IPS DF 6.9 (cell line): ENCODE data around the gene PRB2.
"Not testable (repeated sequence)": the region's sequence is repeated elsewhere in the genome, so short reads cannot be mapped to it uniquely, and the experiment has no call there.

ENCODE experiments used
- DNase-seq: peaks from one replicate; pipeline ENCODE4 v3.0.0-alpha.2; 2013; ENCODE audit warnings: low read depth, low spot score
- H3K27ac ChIP-seq: one replicate; pipeline ENCODE4 v1.5.1; 2013; ENCODE audit warnings: low read length, control low read depth
- H3K27me3 ChIP-seq: 2 replicates; pipeline ENCODE4 v1.6.1; 2013; ENCODE audit warnings: mild to moderate bottlenecking, low read length; ENCODE audit not compliant: control insufficient read depth, insufficient read depth
- H3K36me3 ChIP-seq: 2 replicates; pipeline ENCODE4 v1.6.1; 2013; ENCODE audit warnings: low read length; ENCODE audit not compliant: control insufficient read depth, insufficient read depth
- H3K4me1 ChIP-seq: 2 replicates; pipeline ENCODE4 v1.6.1; 2013; ENCODE audit warnings: low read length; ENCODE audit not compliant: control insufficient read depth, insufficient read depth
- H3K4me3 ChIP-seq: 2 replicates; pipeline ENCODE4 v1.5.1; 2013; ENCODE audit warnings: mild to moderate bottlenecking, low read length
- H3K9me3 ChIP-seq: 2 replicates; pipeline ENCODE4 v1.6.1; 2013; ENCODE audit warnings: low read length, inconsistent platforms; ENCODE audit not compliant: control insufficient read depth, insufficient read depth
- WGBS: extraction: QIAGEN DNeasy Blood & Tissue Kit; methylation state at CpG from one replicate; pipeline ENCODE4 v1.1.7; 2013; ENCODE audit warnings: mixed read lengths, missing lambda C conversion rate; ENCODE audit not compliant: insufficient read length, insufficient coverage; 5-methylcytosine and 5-hydroxymethylcytosine counted together

The PRB2 gene

GRCh38 chr12:11395467-11395866 lies at the start of gene PRB2:
PRB2 (minus strand) TSS chr12:11395567; CDS start chr12:11395529, 38 bp downstream.
- WGBS = no CpG with 5 or more reads among the region's 1 CpG
- H3K4me1 ChIP-seq, H3K9me3 ChIP-seq, DNase-seq, H3K27me3 ChIP-seq, H3K27ac ChIP-seq, H3K36me3 ChIP-seq, H3K4me3 ChIP-seq: not testable (repeated sequence)

- Histone ChIP-seq H3K9me3 (no peaks in the 10 kb centered on the region), H3K36me3 (no peaks in the 10 kb centered on the region), H3K27ac (no peak overlapping the region), H3K27me3 (no peaks in the 10 kb centered on the region), H3K4me1 (no peaks in the 10 kb centered on the region), H3K4me3 (no peak overlapping the region)
- WGBS = no CpG with 5 or more reads among the region's 2 CpGs
- DNase-seq = no peak
These were observed 42.6 kb upstream of the PRB2 start for GRCh38 chr12:11437966-11438365.

- no peaks in the 10 kb centered on the region for H3K27me3 ChIP-seq
- H3K27ac ChIP-seq = no peak overlapping the region
- H3K4me3 ChIP-seq = no peak overlapping the region
- no CpG with 5 or more reads among the region's 4 CpGs for WGBS
- H3K36me3 ChIP-seq = no peaks in the 10 kb centered on the region
- no peaks in the 10 kb centered on the region for H3K9me3 ChIP-seq
- H3K4me1 ChIP-seq = no peaks in the 10 kb centered on the region
- no peak for DNase-seq
These were observed 38.3 kb upstream of the PRB2 start for GRCh38 chr12:11433664-11434063.

- no peak overlapping the region for H3K27ac ChIP-seq
- H3K4me1 ChIP-seq = no peaks in the 10 kb centered on the region
- DNase-seq = no peak
- no peaks in the 10 kb centered on the region for H3K27me3 ChIP-seq
- H3K9me3 ChIP-seq = no peaks in the 10 kb centered on the region
- no CpG with 5 or more reads among the region's 4 CpGs for WGBS
- H3K36me3 ChIP-seq = no peaks in the 10 kb centered on the region
- no peak overlapping the region for H3K4me3 ChIP-seq
These were observed 36.1 kb upstream of the PRB2 start for GRCh38 chr12:11431486-11431885.

- H3K4me1 ChIP-seq = no peaks in the 10 kb centered on the region
- no CpG with 5 or more reads among the region's 1 CpG for WGBS
These were observed 32.0 kb upstream of the PRB2 start for GRCh38 chr12:11427341-11427740.

GRCh38 chr12:11412731-11413130 lies 17.4 kb upstream of the PRB2 start:
- DNase-seq = no peak
- H3K4me3 ChIP-seq = no peak overlapping the region
- no peaks in the 10 kb centered on the region for H3K36me3 ChIP-seq
- no peaks in the 10 kb centered on the region for H3K4me1 ChIP-seq
- H3K27ac ChIP-seq = no peak overlapping the region
- no peaks in the 10 kb centered on the region for H3K9me3 ChIP-seq
- no peaks in the 10 kb centered on the region for H3K27me3 ChIP-seq

More at GRCh38 chr12:11427341-11427740, 32.0 kb upstream of the PRB2 start:
- Histone ChIP-seq H3K9me3 (no peaks in the 10 kb centered on the region), H3K27ac (no peak overlapping the region), H3K27me3 (no peaks in the 10 kb centered on the region), H3K4me3 (no peak overlapping the region), H3K36me3 (no peaks in the 10 kb centered on the region)
- no peak for DNase-seq

GRCh38 chr12:11408096-11408495 lies 12.7 kb upstream of the PRB2 start:
- Histone ChIP-seq H3K27ac (no peak overlapping the region), H3K4me1 (no peaks in the 10 kb centered on the region), H3K9me3 (no peaks in the 10 kb centered on the region), H3K27me3 (no peaks in the 10 kb centered on the region), H3K4me3 (no peak overlapping the region), H3K36me3 (no peaks in the 10 kb centered on the region)
- no CpG with 5 or more reads among the region's 6 CpGs for WGBS
- no peak for DNase-seq

GRCh38 chr12:11397366-11397765 lies 2.0 kb upstream of the PRB2 start:
- Histone ChIP-seq H3K27ac (no peak overlapping the region), H3K36me3 (no peaks in the 10 kb centered on the region), H3K4me3 (no peak overlapping the region), H3K9me3 (no peaks in the 10 kb centered on the region), H3K4me1 (no peaks in the 10 kb centered on the region), H3K27me3 (no peaks in the 10 kb centered on the region)
- DNase-seq = no peak
- no CpG with 5 or more reads among the region's 1 CpG for WGBS

GRCh38 chr12:11391456-11391855 lies 3.9 kb downstream of the PRB2 start:
- not testable (repeated sequence) for H3K36me3 ChIP-seq, H3K27me3 ChIP-seq, DNase-seq, H3K4me1 ChIP-seq, H3K27ac ChIP-seq, H3K4me3 ChIP-seq, H3K9me3 ChIP-seq
- no CpG with 5 or more reads among the region's 3 CpGs for WGBS

- H3K4me1 ChIP-seq, H3K9me3 ChIP-seq, H3K4me3 ChIP-seq, H3K27me3 ChIP-seq, H3K27ac ChIP-seq, DNase-seq, H3K36me3 ChIP-seq: not testable (repeated sequence)
- no CpG with 5 or more reads among the region's 3 CpGs for WGBS
These were observed 17.9 kb downstream of the PRB2 start for GRCh38 chr12:11377420-11377819.

GRCh38 chr12:11361151-11361550 lies 34.2 kb downstream of the PRB2 start:
- Histone ChIP-seq H3K4me3 (no peak overlapping the region), H3K9me3 (no peaks in the 10 kb centered on the region), H3K36me3 (no peaks in the 10 kb centered on the region), H3K27me3 (no peaks in the 10 kb centered on the region), H3K4me1 (no peaks in the 10 kb centered on the region), H3K27ac (no peak overlapping the region)
- no peak for DNase-seq
